ENCODE measurements around the gene RYR3. TPM values are rescaled to one million over a fixed set of nuclear protein-coding genes. Genes with fewer than 3 reads are reported as not detected.

RYR3 gene
- total RNA-seq, 4 donors from 2014 or later: 3.7 to 7.2 (median 4.5) TPM

DNA sequence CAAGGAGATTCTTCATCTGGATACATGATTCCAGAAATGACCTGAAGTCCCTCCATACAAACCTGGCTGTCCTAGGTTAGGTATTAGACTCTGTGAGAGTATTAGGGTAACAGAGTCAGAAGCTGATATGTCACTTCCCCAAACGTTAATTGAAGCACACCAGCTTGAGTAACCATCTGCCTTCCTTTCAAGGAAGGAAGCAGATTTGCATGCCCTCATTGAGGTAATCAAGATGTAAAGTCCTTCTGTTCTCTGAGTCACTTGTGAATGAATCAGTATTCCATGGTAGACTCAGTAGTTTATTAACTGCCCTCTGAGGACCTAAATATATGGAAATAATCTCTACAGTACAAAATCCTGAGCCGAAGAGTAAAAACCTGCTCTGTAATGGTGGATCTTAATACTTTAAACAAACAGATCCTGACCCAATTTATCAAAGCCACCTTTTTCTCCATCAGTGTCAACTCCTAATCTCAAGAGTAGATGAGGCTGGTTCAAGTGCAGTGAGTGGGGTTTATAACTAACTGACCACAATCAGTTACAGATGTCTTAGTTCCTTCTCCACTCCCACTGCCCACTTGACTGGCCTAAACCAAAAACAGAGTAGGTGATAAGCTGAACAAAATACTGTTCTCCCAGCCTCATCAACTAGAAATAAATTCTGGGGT lies 411.4 kb downstream of the RYR3 start:
- no peaks in the 10 kb centered on the region for H3K4me1 ChIP-seq
- peaks cover 0 to 12% (median 5%) of the 10 kb centered on the region in 4 donors for H3K36me3 ChIP-seq
- WGBS: 36% methylated on average over 2 of the region's 2 CpGs
- no peak overlapping the region for H3K4me3 ChIP-seq
- TF ChIP-seq POLR2AphosphoS5 (IDR thresholded peaks at IDR 0.05): no peak
- no peak for TF ChIP-seq EP300 (IDR thresholded peaks at IDR 0.05)
- TF ChIP-seq, protein P1, sequence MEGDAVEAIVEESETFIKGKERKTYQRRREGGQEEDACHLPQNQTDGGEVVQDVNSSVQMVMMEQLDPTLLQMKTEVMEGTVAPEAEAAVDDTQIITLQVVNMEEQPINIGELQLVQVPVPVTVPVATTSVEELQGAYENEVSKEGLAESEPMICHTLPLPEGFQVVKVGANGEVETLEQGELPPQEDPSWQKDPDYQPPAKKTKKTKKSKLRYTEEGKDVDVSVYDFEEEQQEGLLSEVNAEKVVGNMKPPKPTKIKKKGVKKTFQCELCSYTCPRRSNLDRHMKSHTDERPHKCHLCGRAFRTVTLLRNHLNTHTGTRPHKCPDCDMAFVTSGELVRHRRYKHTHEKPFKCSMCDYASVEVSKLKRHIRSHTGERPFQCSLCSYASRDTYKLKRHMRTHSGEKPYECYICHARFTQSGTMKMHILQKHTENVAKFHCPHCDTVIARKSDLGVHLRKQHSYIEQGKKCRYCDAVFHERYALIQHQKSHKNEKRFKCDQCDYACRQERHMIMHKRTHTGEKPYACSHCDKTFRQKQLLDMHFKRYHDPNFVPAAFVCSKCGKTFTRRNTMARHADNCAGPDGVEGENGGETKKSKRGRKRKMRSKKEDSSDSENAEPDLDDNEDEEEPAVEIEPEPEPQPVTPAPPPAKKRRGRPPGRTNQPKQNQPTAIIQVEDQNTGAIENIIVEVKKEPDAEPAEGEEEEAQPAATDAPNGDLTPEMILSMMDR (IDR thresholded peaks at IDR 0.05): no peak
- TF ChIP-seq POLR2A (IDR thresholded peaks at IDR 0.05; ENCODE audit: low read depth): no peak
- intact Hi-C loops (cut with DNase I): no loop called here
- no peaks in the 10 kb centered on the region for H3K9me3 ChIP-seq
- no peak for DNase-seq (ENCODE audit: extremely low spot score)
- no peak overlapping the region for H3K27ac ChIP-seq (replicated peaks in 1 of 4)
- H3K27me3 ChIP-seq: no peaks in the 10 kb centered on the region

DNA sequence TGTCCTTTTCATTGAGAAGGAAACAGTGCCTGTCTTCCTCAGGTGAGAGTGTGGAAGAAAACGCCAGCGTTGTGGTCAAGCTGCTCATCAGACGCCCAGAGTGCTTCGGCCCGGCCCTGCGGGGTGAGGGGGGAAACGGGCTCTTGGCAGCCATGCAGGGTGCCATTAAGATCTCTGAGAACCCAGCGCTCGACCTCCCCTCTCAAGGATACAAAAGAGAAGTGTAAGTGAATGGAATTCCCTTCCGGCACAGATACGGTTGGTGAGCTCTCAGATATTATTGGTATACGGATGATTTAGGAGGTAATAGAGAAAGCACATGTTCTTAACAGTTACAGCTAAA lies 411.9 kb downstream of the RYR3 start:
- whole genome bisulfite sequencing: 92% methylated on average over 12 of the region's 12 CpGs
- no peaks in the 10 kb centered on the region for H3K4me1 ChIP-seq
- H3K27ac ChIP-seq (replicated peaks in 1 of 4): no peak overlapping the region
- no peaks in the 10 kb centered on the region for H3K9me3 ChIP-seq
- DNase-seq (ENCODE audit: extremely low spot score): no peak
- H3K27me3 ChIP-seq: no peaks in the 10 kb centered on the region
- peaks cover 0 to 13% (median 6%) of the 10 kb centered on the region in 4 donors for H3K36me3 ChIP-seq
- TF ChIP-seq POLR2AphosphoS5 (IDR thresholded peaks at IDR 0.05) (no peak), EP300 (IDR thresholded peaks at IDR 0.05) (no peak), POLR2A (IDR thresholded peaks at IDR 0.05; ENCODE audit: low read depth) (no peak)
- TF ChIP-seq, protein P1 (IDR thresholded peaks at IDR 0.05): no peak
- H3K4me3 ChIP-seq: no peak overlapping the region
- intact Hi-C loops (cut with DNase I): no loop called here

DNA sequence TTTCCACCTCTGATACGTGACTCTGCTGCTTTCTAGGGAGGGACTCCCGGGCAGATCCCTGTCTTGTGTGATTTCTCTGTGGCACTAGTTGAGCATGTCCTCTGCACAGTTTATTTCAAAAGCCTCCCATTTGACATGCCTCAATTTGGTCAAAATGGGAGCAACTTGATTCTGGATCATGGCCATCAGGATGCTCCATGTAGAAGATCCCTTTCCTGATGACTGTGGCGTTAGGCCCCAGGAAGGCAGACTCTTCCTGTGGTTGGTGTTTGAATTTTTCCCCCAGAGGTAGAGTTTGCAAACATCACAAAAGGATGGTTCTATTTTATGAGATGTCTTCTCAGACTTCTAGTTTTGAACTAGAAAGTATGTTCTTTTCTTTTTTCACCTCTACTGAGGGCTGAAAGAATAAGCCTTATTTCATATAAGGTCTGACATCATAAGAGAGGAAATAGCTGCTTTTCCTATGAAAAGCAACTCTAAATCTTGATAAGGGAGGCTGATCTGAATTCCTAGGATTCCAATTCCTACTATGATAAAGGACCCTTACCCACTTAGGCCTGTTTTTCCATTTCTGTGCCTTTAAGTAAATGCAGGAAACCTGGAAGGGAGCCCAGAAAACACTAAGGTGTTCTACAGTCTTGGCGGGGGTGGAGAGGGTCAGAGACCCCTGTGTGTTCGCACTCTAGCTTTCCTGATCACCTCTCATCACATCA lies 413.7 kb downstream of the RYR3 start:
- H3K4me3 ChIP-seq: no peak overlapping the region
- TF ChIP-seq POLR2AphosphoS5 (IDR thresholded peaks at IDR 0.05): no peak
- TF ChIP-seq POLR2A (IDR thresholded peaks at IDR 0.05; ENCODE audit: low read depth): no peak
- no peak for TF ChIP-seq EP300 (IDR thresholded peaks at IDR 0.05)
- TF ChIP-seq, protein P1 (IDR thresholded peaks at IDR 0.05): no peak
- 70% methylated on average over 5 of the region's 5 CpGs for WGBS

DNA sequence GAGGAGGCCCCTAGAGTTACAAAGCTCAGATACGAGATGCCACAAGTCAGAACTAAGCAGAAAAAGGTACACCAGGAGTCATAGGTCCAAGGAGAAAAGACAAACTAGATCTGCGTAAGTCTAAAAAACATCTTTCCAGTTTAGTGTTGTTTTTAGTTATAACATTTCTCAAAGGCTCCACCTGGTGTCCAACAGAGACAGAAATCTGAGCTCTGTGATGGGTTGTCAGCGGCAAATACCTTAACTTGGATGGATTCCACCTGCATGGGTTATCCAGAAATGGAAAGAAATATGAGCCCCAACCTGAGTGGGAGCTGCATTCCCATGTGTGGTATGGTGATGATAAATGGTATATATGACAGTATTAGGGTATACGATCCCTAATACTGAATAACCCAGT lies 418.9 kb downstream of the RYR3 start:
- no peak overlapping the region for H3K4me3 ChIP-seq
- H3K9me3 ChIP-seq: no peaks in the 10 kb centered on the region
- intact Hi-C loops (cut with DNase I): no loop called here
- H3K27me3 ChIP-seq: no peaks in the 10 kb centered on the region
- 84% methylated on average over 4 of the region's 4 CpGs for WGBS
- H3K4me1 ChIP-seq: no peaks in the 10 kb centered on the region
- TF ChIP-seq EP300 (IDR thresholded peaks at IDR 0.05): no peak
- TF ChIP-seq, protein P1 (IDR thresholded peaks at IDR 0.05): no peak
- TF ChIP-seq POLR2AphosphoS5 (IDR thresholded peaks at IDR 0.05): no peak
- TF ChIP-seq POLR2A (IDR thresholded peaks at IDR 0.05; ENCODE audit: low read depth): no peak
- H3K36me3 ChIP-seq: peaks cover 0 to 17% (median under 1%) of the 10 kb centered on the region in 4 donors
- no peak overlapping the region for H3K27ac ChIP-seq (replicated peaks in 1 of 4)
- no peak for DNase-seq (ENCODE audit: extremely low spot score)

More for the DNA sequence above, 413.7 kb downstream of the RYR3 start:
- Histone ChIP-seq H3K27me3 (no peaks in the 10 kb centered on the region), H3K4me1 (no peaks in the 10 kb centered on the region), H3K36me3 (peaks cover 0 to 14% (median 3%) of the 10 kb centered on the region in 4 donors), H3K9me3 (no peaks in the 10 kb centered on the region), H3K27ac (replicated peaks in 1 of 4) (no peak overlapping the region)
- intact Hi-C loops (cut with DNase I): no loop called here
- no peak for DNase-seq (ENCODE audit: extremely low spot score)

Measured in esophagus muscularis mucosa (tissue), 4 donors.